22Rv1 (cell line): ENCODE data around the gene PRDM12.

Experiments
- H3K27ac ChIP-seq: fragments of 450-650 bp; 2 replicates; pipeline ENCODE4 v1.5.1; 2017
- ZFX ChIP-seq: fragments of 450-650 bp; IDR thresholded peaks from 2 replicates; pipeline ENCODE4 v1.6.1; 2017; ENCODE audit warnings: antibody characterized with exemption, borderline replicate concordance
- TF ChIP-seq, protein P1 (sequence below): fragments of 450-650 bp; IDR thresholded peaks from 2 replicates; pipeline ENCODE4 v1.5.1; 2017; ENCODE audit warnings: mild to moderate bottlenecking

PRDM12 gene

GRCh38 chr9:130662099-130662969 lies 2.1 kb upstream of the PRDM12 start:
- TF ChIP-seq, protein P1, sequence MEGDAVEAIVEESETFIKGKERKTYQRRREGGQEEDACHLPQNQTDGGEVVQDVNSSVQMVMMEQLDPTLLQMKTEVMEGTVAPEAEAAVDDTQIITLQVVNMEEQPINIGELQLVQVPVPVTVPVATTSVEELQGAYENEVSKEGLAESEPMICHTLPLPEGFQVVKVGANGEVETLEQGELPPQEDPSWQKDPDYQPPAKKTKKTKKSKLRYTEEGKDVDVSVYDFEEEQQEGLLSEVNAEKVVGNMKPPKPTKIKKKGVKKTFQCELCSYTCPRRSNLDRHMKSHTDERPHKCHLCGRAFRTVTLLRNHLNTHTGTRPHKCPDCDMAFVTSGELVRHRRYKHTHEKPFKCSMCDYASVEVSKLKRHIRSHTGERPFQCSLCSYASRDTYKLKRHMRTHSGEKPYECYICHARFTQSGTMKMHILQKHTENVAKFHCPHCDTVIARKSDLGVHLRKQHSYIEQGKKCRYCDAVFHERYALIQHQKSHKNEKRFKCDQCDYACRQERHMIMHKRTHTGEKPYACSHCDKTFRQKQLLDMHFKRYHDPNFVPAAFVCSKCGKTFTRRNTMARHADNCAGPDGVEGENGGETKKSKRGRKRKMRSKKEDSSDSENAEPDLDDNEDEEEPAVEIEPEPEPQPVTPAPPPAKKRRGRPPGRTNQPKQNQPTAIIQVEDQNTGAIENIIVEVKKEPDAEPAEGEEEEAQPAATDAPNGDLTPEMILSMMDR: no peak
- TF ChIP-seq ZFX: no peak
- no peak overlapping the region for H3K27ac ChIP-seq

- TF ChIP-seq, protein P1: no peak
- no peak for TF ChIP-seq ZFX
- no peak overlapping the region for H3K27ac ChIP-seq
These were observed 1.5 kb upstream of the PRDM12 start for GRCh38 chr9:130662970-130663257.

DNA sequence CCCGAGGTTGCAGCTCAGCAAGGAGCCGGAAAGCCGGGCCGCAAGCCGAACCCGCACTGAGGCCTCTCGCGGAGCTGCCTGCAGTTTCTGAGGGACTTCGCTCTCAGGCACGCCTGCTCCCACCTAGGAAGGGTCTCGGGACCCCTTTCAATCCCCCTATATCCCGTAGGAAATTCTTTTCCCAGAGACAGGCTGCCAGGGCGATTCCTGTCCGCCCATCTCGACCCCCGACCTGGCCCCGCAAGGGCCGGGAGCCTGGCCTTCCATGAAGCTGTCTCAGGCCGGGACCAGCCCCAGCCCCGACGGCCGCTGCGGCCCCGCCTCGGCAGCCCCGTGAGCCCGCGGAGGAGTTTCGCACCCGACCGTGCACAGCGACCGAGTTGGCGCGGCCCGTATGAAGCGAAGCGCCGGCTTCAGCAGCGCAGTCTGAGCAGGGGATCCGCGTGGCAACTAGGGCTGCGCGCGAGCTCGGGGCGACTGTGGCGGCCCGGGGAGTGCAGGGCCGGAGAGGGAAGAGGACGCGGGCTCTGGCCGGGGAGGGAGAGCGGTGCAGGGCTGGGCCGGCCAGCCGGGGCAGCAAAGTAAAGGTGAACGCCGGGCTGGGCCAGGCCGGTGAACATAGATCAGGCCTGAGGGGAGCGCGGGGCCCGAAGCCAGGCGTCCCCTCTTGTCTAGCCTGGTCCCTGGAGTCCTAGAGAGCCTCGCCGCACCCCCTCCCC lies 977 bp upstream of the PRDM12 start:
- no peak overlapping the region for H3K27ac ChIP-seq
- no peak for TF ChIP-seq ZFX
- TF ChIP-seq, protein P1: no peak

DNA sequence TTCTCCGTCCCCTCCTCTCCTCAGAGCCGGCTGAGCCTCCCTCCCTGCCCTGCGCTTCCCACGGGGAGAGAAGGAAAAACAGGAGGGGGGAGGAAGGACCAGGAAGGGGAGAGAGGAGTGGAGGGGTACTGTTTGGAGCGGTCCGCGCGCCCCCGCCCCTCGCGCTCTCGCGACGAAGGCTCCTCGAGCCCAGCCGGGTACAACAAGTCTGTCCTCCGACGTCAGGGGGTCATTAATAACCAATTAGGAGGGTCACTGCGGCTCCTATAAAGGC lies 480 bp upstream of the PRDM12 start:
- TF ChIP-seq, protein P1: no peak
- no peak for TF ChIP-seq ZFX
- H3K27ac ChIP-seq: no peak overlapping the region

DNA sequence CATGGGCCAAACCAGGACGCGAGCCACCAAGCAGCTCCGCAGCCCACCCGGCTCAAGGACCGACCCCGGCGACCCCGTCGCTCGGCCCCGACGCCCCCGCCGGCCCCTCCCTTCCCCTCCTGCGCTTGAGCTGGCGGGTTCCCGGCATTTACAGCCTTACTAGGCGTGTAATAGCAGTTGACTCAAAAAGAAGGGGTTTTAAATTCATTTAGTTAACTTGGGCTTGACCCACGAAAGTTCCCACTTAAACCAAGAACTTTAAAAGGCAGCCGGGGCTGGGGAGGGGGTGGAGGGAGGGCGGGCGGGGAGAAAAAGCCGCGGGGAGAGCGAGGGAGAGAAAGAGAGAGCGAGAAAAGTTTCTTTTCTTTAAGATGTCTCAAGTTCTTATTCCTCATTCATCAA lies 636 bp downstream of the PRDM12 start:
- TF ChIP-seq ZFX: no peak
- TF ChIP-seq, protein P1: no peak

DNA sequence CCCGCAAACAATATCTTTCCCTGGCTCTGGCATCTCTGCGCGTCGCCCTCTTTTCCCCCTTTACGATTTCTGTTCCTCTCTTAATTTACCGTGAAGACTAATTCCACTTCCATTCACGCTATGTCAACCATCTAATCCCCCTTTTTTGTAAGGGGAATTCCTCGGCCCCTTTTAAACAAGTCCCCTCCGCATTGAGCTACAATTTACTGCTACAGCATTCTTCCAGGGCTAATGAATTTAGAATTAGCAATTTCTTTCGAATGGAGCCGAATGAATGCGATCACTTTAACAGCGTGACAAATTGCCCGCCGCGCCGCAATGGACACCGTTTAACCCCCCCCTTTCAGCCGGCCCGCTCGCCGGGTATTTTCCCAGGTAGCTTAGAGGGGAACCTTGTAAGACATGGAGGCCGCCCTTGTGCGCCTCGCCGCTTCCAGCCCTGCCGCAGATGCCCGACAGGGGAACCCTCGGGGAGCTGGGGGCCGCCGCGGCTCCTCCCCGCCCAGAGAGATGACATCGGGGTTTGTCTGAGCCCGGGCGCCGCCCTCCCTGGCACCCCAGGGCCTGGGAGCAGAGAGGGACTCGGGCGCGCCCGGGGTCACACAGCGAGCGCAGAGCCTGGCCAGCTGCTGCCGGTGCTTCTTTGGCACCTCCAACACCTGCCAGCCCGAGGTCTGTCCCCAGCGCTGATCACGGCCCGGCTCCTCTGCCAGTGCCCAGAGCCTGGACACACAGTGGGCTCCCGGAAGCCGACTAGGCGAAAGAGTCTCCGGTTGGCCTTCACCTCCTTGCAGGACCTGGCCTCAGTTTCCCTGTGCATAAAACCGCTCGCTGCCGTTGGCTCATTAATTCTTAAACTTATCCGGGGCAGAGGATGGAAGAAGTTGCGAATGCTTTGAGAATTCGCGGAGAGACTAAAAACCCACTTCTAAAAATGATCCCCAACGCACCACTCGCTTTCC lies 1.3 kb downstream of the PRDM12 start:
- no peak overlapping the region for H3K27ac ChIP-seq
- TF ChIP-seq ZFX: no peak
- TF ChIP-seq, protein P1: no peak

More for the DNA sequence above, 636 bp downstream of the PRDM12 start:
- H3K27ac ChIP-seq: no peak overlapping the region
